GM10266 (cell line): Measurements from ENCODE around the gene DNLZ.
"Not testable (repeated sequence)": the region's sequence is repeated elsewhere in the genome, so short reads cannot be mapped to it uniquely, and the experiment has no call there.

ENCODE experiments used
- DNase-seq: peaks from one replicate; pipeline ENCODE4 v3.0.0; 2012; ENCODE audit errors: extremely low spot score
- CTCF ChIP-seq: IDR thresholded peaks from 2 replicates; pipeline ENCODE4 v1.5.1; 2012; ENCODE audit warnings: mild to moderate bottlenecking, low read depth; ENCODE audit not compliant: control insufficient read depth, insufficient read depth; ENCODE audit errors: missing control alignments

The DNLZ gene

GRCh38 chr9:136363106-136363948 lies at the start of gene DNLZ:
TSS of gene DNLZ (minus strand) at chr9:136363744. CDS start at chr9:136363714, 30 bp downstream.
- TF ChIP-seq CTCF = peak; percentile 98
- DNase-seq = peak; percentile 100

GRCh38 chr9:136412962-136413361 lies 49.4 kb upstream of the DNLZ start:
- TF ChIP-seq CTCF = no peak
- DNase-seq = no peak

- DNase-seq = no peak
Observed at GRCh38 chr9:136411378-136411777, 47.8 kb upstream of the DNLZ start.

GRCh38 chr9:136410500-136411287 lies 47.1 kb upstream of the DNLZ start, which contains the start of the genes ENTR1 and PMPCA:
TSS of gene ENTR1 (minus strand) at chr9:136410614. CDS start at chr9:136410397, 217 bp downstream.
TSS of gene PMPCA (plus strand) at chr9:136410658. CDS start at chr9:136410669, 11 bp downstream.
- DNase-seq = peak; percentile 99
- TF ChIP-seq CTCF = no peak

More at GRCh38 chr9:136411378-136411777, 47.8 kb upstream of the DNLZ start:
- no peak for TF ChIP-seq CTCF

GRCh38 chr9:136409557-136410455 lies 46.3 kb upstream of the DNLZ start:
- TF ChIP-seq CTCF = no peak
- DNase-seq = peak; percentile 67

GRCh38 chr9:136407911-136408310 lies 44.4 kb upstream of the DNLZ start:
- DNase-seq = no peak
- no peak for TF ChIP-seq CTCF

- DNase-seq = not testable (repeated sequence)
Observed at GRCh38 chr9:136407061-136407460, 43.5 kb upstream of the DNLZ start.

GRCh38 chr9:136405904-136406303 lies 42.4 kb upstream of the DNLZ start:
- not testable (repeated sequence) for DNase-seq
